ENCODE data around the gene SUSD2.

DNA sequence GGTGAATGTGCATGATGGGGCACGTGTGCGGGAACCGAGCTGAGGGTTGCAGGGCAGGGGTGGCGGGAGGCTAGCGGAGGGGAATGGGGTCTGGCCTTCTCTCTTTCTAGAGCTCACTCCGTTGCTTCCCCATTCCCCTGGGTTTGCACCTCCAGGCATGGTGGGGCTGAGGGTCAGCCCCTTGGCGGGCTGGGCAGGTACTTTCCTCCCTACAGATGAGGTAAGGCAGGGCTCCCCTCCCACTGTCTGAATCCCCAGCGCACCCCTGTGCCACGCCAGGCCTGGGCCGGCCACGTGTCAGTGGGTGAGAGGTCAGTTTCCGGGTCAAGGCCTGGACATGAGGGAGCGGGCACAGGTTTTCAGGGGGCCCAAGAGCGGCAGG lies 8.9 kb downstream of the SUSD2 start:
- TF ChIP-seq ZBTB33 (IDR thresholded peaks at IDR 0.05) (no peak), RAD21 (IDR thresholded peaks at IDR 0.05) (no peak)
